ENCODE results near the gene CD63.

Gene CD63

GRCh38 chr12:55748230-55748993, 19.6 kb upstream of the CD63 start:
- DNase-seq: no peak
- peaks cover 31% of the 10 kb centered on the region for H3K36me3 ChIP-seq (ENCODE audit: control insufficient read depth, insufficient read depth, low read length)
- peaks cover 6% of the 10 kb centered on the region for H3K4me1 ChIP-seq (ENCODE audit: control insufficient read depth, insufficient read depth, low read length, poor library complexity, severe bottlenecking)

GRCh38 chr12:55746913-55747231, 18.1 kb upstream of the CD63 start:
- Histone ChIP-seq H3K27me3 (replicated peaks; ENCODE audit: control insufficient read depth, insufficient read depth, low read length, poor library complexity, severe bottlenecking) (no peaks in the 10 kb centered on the region), H3K4me1 (ENCODE audit: control insufficient read depth, insufficient read depth, low read length, poor library complexity, severe bottlenecking) (peaks cover 10% of the 10 kb centered on the region), H3K36me3 (ENCODE audit: control insufficient read depth, insufficient read depth, low read length) (peaks cover 19% of the 10 kb centered on the region), H3K27ac (ENCODE audit: insufficient read depth, low read length, poor library complexity, severe bottlenecking) (no peak overlapping the region), H3K4me3 (ENCODE audit: insufficient read depth, low read depth, low read length, poor library complexity, severe bottlenecking) (no peak overlapping the region), H3K9me3 (ENCODE audit: control insufficient read depth, low read length) (no peaks in the 10 kb centered on the region)
- DNase-seq: no peak

More at GRCh38 chr12:55748230-55748993, 19.6 kb upstream of the CD63 start:
- H3K27ac ChIP-seq (ENCODE audit: insufficient read depth, low read length, poor library complexity, severe bottlenecking): no peak overlapping the region
- H3K27me3 ChIP-seq (replicated peaks; ENCODE audit: control insufficient read depth, insufficient read depth, low read length, poor library complexity, severe bottlenecking): no peaks in the 10 kb centered on the region
- no peak overlapping the region for H3K4me3 ChIP-seq (ENCODE audit: insufficient read depth, low read depth, low read length, poor library complexity, severe bottlenecking)
- no peaks in the 10 kb centered on the region for H3K9me3 ChIP-seq (ENCODE audit: control insufficient read depth, low read length)

GRCh38 chr12:55746174-55746912, 17.5 kb upstream of the CD63 start:
- H3K9me3 ChIP-seq (ENCODE audit: control insufficient read depth, low read length): no peaks in the 10 kb centered on the region
- H3K27me3 ChIP-seq (replicated peaks; ENCODE audit: control insufficient read depth, insufficient read depth, low read length, poor library complexity, severe bottlenecking): no peaks in the 10 kb centered on the region
- no peak overlapping the region for H3K27ac ChIP-seq (ENCODE audit: insufficient read depth, low read length, poor library complexity, severe bottlenecking)
- peaks cover 10% of the 10 kb centered on the region for H3K4me1 ChIP-seq (ENCODE audit: control insufficient read depth, insufficient read depth, low read length, poor library complexity, severe bottlenecking)
- H3K36me3 ChIP-seq (ENCODE audit: control insufficient read depth, insufficient read depth, low read length): peaks cover 14% of the 10 kb centered on the region
- H3K4me3 ChIP-seq (ENCODE audit: insufficient read depth, low read depth, low read length, poor library complexity, severe bottlenecking): no peak overlapping the region
- DNase-seq: no peak

- Histone ChIP-seq H3K4me3 (ENCODE audit: insufficient read depth, low read depth, low read length, poor library complexity, severe bottlenecking) (no peak overlapping the region), H3K27me3 (replicated peaks; ENCODE audit: control insufficient read depth, insufficient read depth, low read length, poor library complexity, severe bottlenecking) (no peaks in the 10 kb centered on the region), H3K27ac (ENCODE audit: insufficient read depth, low read length, poor library complexity, severe bottlenecking) (no peak overlapping the region), H3K9me3 (ENCODE audit: control insufficient read depth, low read length) (no peaks in the 10 kb centered on the region), H3K4me1 (ENCODE audit: control insufficient read depth, insufficient read depth, low read length, poor library complexity, severe bottlenecking) (peaks cover 10% of the 10 kb centered on the region), H3K36me3 (ENCODE audit: control insufficient read depth, insufficient read depth, low read length) (peaks cover 6% of the 10 kb centered on the region)
- DNase-seq: no peak
Observed at GRCh38 chr12:55745361-55746173, 16.8 kb upstream of the CD63 start.

GRCh38 chr12:55744340-55745030, 15.7 kb upstream of the CD63 start:
- H3K9me3 ChIP-seq (ENCODE audit: control insufficient read depth, low read length): no peaks in the 10 kb centered on the region
- no peak for DNase-seq
- no peaks in the 10 kb centered on the region for H3K27me3 ChIP-seq (replicated peaks; ENCODE audit: control insufficient read depth, insufficient read depth, low read length, poor library complexity, severe bottlenecking)
- H3K36me3 ChIP-seq (ENCODE audit: control insufficient read depth, insufficient read depth, low read length): peaks cover 1% of the 10 kb centered on the region
- peaks cover 10% of the 10 kb centered on the region for H3K4me1 ChIP-seq (ENCODE audit: control insufficient read depth, insufficient read depth, low read length, poor library complexity, severe bottlenecking)
- H3K27ac ChIP-seq (ENCODE audit: insufficient read depth, low read length, poor library complexity, severe bottlenecking): peak overlapping the region; percentile 47
- H3K4me3 ChIP-seq (ENCODE audit: insufficient read depth, low read depth, low read length, poor library complexity, severe bottlenecking): peak overlapping the region; percentile 70

- Histone ChIP-seq H3K36me3 (ENCODE audit: control insufficient read depth, insufficient read depth, low read length) (no peaks in the 10 kb centered on the region), H3K4me3 (ENCODE audit: insufficient read depth, low read depth, low read length, poor library complexity, severe bottlenecking) (peak overlapping the region; percentile 70), H3K4me1 (ENCODE audit: control insufficient read depth, insufficient read depth, low read length, poor library complexity, severe bottlenecking) (peaks cover 10% of the 10 kb centered on the region), H3K9me3 (ENCODE audit: control insufficient read depth, low read length) (no peaks in the 10 kb centered on the region), H3K27ac (ENCODE audit: insufficient read depth, low read length, poor library complexity, severe bottlenecking) (peak overlapping the region; percentile 47), H3K27me3 (replicated peaks; ENCODE audit: control insufficient read depth, insufficient read depth, low read length, poor library complexity, severe bottlenecking) (no peaks in the 10 kb centered on the region)
- DNase-seq: peak in 2 of 3 donors; percentile 16 to 29
Observed at GRCh38 chr12:55743406-55744339, 14.9 kb upstream of the CD63 start.

GRCh38 chr12:55742719-55743405, 14.1 kb upstream of the CD63 start, which contains the start of gene GDF11:
Gene GDF11, plus strand, starts transcription at chr12:55743122. Its CDS starts 195 bp downstream, at chr12:55743317.
- DNase-seq: peak; percentile 63 to 72 (median 66)
- H3K27ac ChIP-seq (ENCODE audit: insufficient read depth, low read length, poor library complexity, severe bottlenecking): peak within 1 kb of the TSS; percentile 47
- no peaks in the 10 kb centered on the region for H3K36me3 ChIP-seq (ENCODE audit: control insufficient read depth, insufficient read depth, low read length)
- H3K4me1 ChIP-seq (ENCODE audit: control insufficient read depth, insufficient read depth, low read length, poor library complexity, severe bottlenecking): peaks cover 17% of the 10 kb centered on the region
- H3K4me3 ChIP-seq (ENCODE audit: insufficient read depth, low read depth, low read length, poor library complexity, severe bottlenecking): peak within 1 kb of the TSS; percentile 70
- no peaks in the 10 kb centered on the region for H3K27me3 ChIP-seq (replicated peaks; ENCODE audit: control insufficient read depth, insufficient read depth, low read length, poor library complexity, severe bottlenecking)
- no peaks in the 10 kb centered on the region for H3K9me3 ChIP-seq (ENCODE audit: control insufficient read depth, low read length)

GRCh38 chr12:55741931-55742680, 13.3 kb upstream of the CD63 start:
- Histone ChIP-seq H3K9me3 (ENCODE audit: control insufficient read depth, low read length) (no peaks in the 10 kb centered on the region), H3K27ac (ENCODE audit: insufficient read depth, low read length, poor library complexity, severe bottlenecking) (peak overlapping the region; percentile 44), H3K4me1 (ENCODE audit: control insufficient read depth, insufficient read depth, low read length, poor library complexity, severe bottlenecking) (peaks cover 19% of the 10 kb centered on the region), H3K4me3 (ENCODE audit: insufficient read depth, low read depth, low read length, poor library complexity, severe bottlenecking) (no peak overlapping the region), H3K27me3 (replicated peaks; ENCODE audit: control insufficient read depth, insufficient read depth, low read length, poor library complexity, severe bottlenecking) (no peaks in the 10 kb centered on the region), H3K36me3 (ENCODE audit: control insufficient read depth, insufficient read depth, low read length) (no peaks in the 10 kb centered on the region)
- no peak for DNase-seq

All from effector memory CD4-positive, alpha-beta T cell (primary cell).